Stimulated activated CD4-positive, alpha-beta T cell treated with anti-CD3 and anti-CD28 coated beads, Interleukin-12 subunit alpha, Interleukin-12 subunit beta, amount 100 ng/mL, for 24 hours (primary cell): ENCODE measurements around the gene CRYM.
"Not testable (repeated sequence)": the region's sequence is repeated elsewhere in the genome, so short reads cannot be mapped to it uniquely, and the experiment has no call there.

Experiments
- DNase-seq, 2 experiments: peaks; one replicate each; pipeline ENCODE4 v3.0.0-alpha.2; 2020; ENCODE audit warnings: low read depth in 2 of 2

The CRYM gene

GRCh38 chr16:21279501-21279900, 1.4 kb upstream of the CRYM start:
- DNase-seq = no peak

GRCh38 chr16:21277045-21277926, 804 bp downstream of the CRYM start:
- no peak for DNase-seq

- no peak for DNase-seq
These were observed 2.0 kb downstream of the CRYM start for GRCh38 chr16:21276090-21276489.

- no peak for DNase-seq
These were observed 2.6 kb downstream of the CRYM start for GRCh38 chr16:21275529-21275928.

GRCh38 chr16:21274172-21274726, 3.8 kb downstream of the CRYM start:
- DNase-seq = no peak

- DNase-seq = not testable (repeated sequence)
These were observed 5.3 kb downstream of the CRYM start for GRCh38 chr16:21272763-21273162.

GRCh38 chr16:21272253-21272652, 5.8 kb downstream of the CRYM start:
- no peak for DNase-seq

GRCh38 chr16:21268236-21268635, 9.9 kb downstream of the CRYM start:
- DNase-seq = no peak

- no peak for DNase-seq
These were observed 10.8 kb downstream of the CRYM start for GRCh38 chr16:21267298-21267697.

- no peak for DNase-seq
These were observed 12.8 kb downstream of the CRYM start for GRCh38 chr16:21265104-21265837.

- DNase-seq = no peak
These were observed 13.5 kb downstream of the CRYM start for GRCh38 chr16:21264571-21265036.

- DNase-seq = no peak
These were observed 14.2 kb downstream of the CRYM start for GRCh38 chr16:21263640-21264570.

- no peak for DNase-seq
These were observed 15.1 kb downstream of the CRYM start for GRCh38 chr16:21262779-21263639.

- no peak for DNase-seq
These were observed 17.0 kb downstream of the CRYM start for GRCh38 chr16:21260870-21261791.

GRCh38 chr16:21257284-21257683, 20.8 kb downstream of the CRYM start:
- no peak for DNase-seq

- no peak for DNase-seq
These were observed 21.5 kb downstream of the CRYM start for GRCh38 chr16:21256636-21257035.

GRCh38 chr16:21253470-21253869, 24.6 kb downstream of the CRYM start:
- no peak for DNase-seq

- no peak for DNase-seq
These were observed 27.8 kb downstream of the CRYM start for GRCh38 chr16:21250072-21250923.
